KBM-7 (cell line): ENCODE measurements around the gene TWIST1.
A peak's percentile ranks its signal among the peaks of the same experiment; 100 is the strongest.

Experiments used
- DNase-seq: peaks from one replicate; pipeline ENCODE4 v3.0.0-alpha.2; 2015
- in situ Hi-C: fragments of 300-500 bp; cut with MboI; formaldehyde crosslinking; loops from 2 replicates; pipeline ENCODE4 v1.14.3; 2020; ENCODE audit warnings: low sequenced_read_pairs, low pct_unique_long_range_greater_than_20kb, mixed read lengths

The TWIST1 gene

GRCh38 chr7:19117091-19117869 is at the start of gene TWIST1:
TWIST1 (minus strand) TSS chr7:19117636; CDS start chr7:19117321, 315 bp downstream.
- in situ Hi-C loops, result no loop called here
- DNase-seq, result peak; percentile 82

GRCh38 chr7:19161671-19162070 is 44.2 kb upstream of the TWIST1 start:
- no peak for DNase-seq
- in situ Hi-C loops, result no loop called here

- DNase-seq, result peak; percentile 21
- in situ Hi-C loops, result no loop called here
Measured at GRCh38 chr7:19146699-19147098, 29.3 kb upstream of the TWIST1 start.

- in situ Hi-C loops, result no loop called here
- no peak for DNase-seq
Measured at GRCh38 chr7:19145434-19146115, 28.1 kb upstream of the TWIST1 start.

- DNase-seq, result no peak
- in situ Hi-C loops, result no loop called here
Measured at GRCh38 chr7:19144661-19145433, 27.4 kb upstream of the TWIST1 start, which contains the start of gene FERD3L. FERD3L (minus strand) TSS chr7:19145421; CDS start chr7:19145362, 59 bp downstream.

- in situ Hi-C loops, result no loop called here
- DNase-seq, result no peak
Measured at GRCh38 chr7:19143881-19144574, 26.6 kb upstream of the TWIST1 start.

GRCh38 chr7:19139706-19140327 is 22.4 kb upstream of the TWIST1 start:
- in situ Hi-C loops, result no loop called here

GRCh38 chr7:19133886-19134285 is 16.4 kb upstream of the TWIST1 start:
- no peak for DNase-seq
- in situ Hi-C loops, result no loop called here

More at GRCh38 chr7:19139706-19140327, 22.4 kb upstream of the TWIST1 start:
- no peak for DNase-seq

- no peak for DNase-seq
- in situ Hi-C loops, result no loop called here
Measured at GRCh38 chr7:19133390-19133789, 16.0 kb upstream of the TWIST1 start.

GRCh38 chr7:19128856-19129255 is 11.4 kb upstream of the TWIST1 start:
- in situ Hi-C loops, result no loop called here
- DNase-seq, result no peak

GRCh38 chr7:19121977-19122588 is 4.6 kb upstream of the TWIST1 start:
- peak; percentile 52 for DNase-seq

GRCh38 chr7:19119870-19120486 is 2.5 kb upstream of the TWIST1 start:
- in situ Hi-C loops, result no loop called here
- DNase-seq, result no peak

More at GRCh38 chr7:19121977-19122588, 4.6 kb upstream of the TWIST1 start:
- in situ Hi-C loops, result no loop called here

GRCh38 chr7:19119372-19119771 is 1.9 kb upstream of the TWIST1 start:
- in situ Hi-C loops, result no loop called here
- no peak for DNase-seq

GRCh38 chr7:19118636-19119371 is 1.4 kb upstream of the TWIST1 start:
- DNase-seq, result no peak
- in situ Hi-C loops, result no loop called here

GRCh38 chr7:19117870-19118608 is 603 bp upstream of the TWIST1 start:
- in situ Hi-C loops, result no loop called here
- no peak for DNase-seq
